Astrocyte of the cerebellum (primary cell): ENCODE data around the gene LAMC3.
A peak's percentile ranks its signal among the peaks of the same experiment; 100 is the strongest.
"Not testable (repeated sequence)": the region's sequence is repeated elsewhere in the genome, so short reads cannot be mapped to it uniquely, and the experiment has no call there.

Source experiments
- DNase-seq: peaks from one replicate; pipeline ENCODE4 v3.0.0-alpha.2; 2011; ENCODE audit warnings: low read depth
- H3K4me3 ChIP-seq: 2 replicates; pipeline ENCODE4 v1.5.1; 2011; ENCODE audit warnings: mild to moderate bottlenecking, low read depth, low read length, moderate library complexity
- CTCF ChIP-seq: IDR thresholded peaks from 2 replicates; pipeline ENCODE4 v1.5.1; 2012; ENCODE audit warnings: low read length, low read depth, moderate library complexity, mild to moderate bottlenecking; ENCODE audit errors: missing control alignments
- in situ Hi-C: cut with HindIII; loops from 2 replicates; pipeline ENCODE4 v1.10.0; 2017; ENCODE audit warnings: low sequenced_read_pairs

The LAMC3 gene

GRCh38 chr9:131096269-131097125 is 87.5 kb downstream of the LAMC3 start, which contains the start of gene AIF1L:
AIF1L (plus strand) TSS chr9:131096531; CDS start chr9:131096630, 99 bp downstream.
- no peak for DNase-seq
- TF ChIP-seq CTCF, result peak; percentile 3
- peak within 1 kb of the TSS; percentile 43 for H3K4me3 ChIP-seq
- in situ Hi-C loops, result no loop called here

- peak overlapping the region; percentile 43 for H3K4me3 ChIP-seq
- no peak for TF ChIP-seq CTCF
- in situ Hi-C loops, result no loop called here
- no peak for DNase-seq
Measured at GRCh38 chr9:131097126-131097947, 88.4 kb downstream of the LAMC3 start.

- DNase-seq, result no peak
- in situ Hi-C loops, result no loop called here
- no peak overlapping the region for H3K4me3 ChIP-seq
- TF ChIP-seq CTCF, result no peak
Measured at GRCh38 chr9:131097948-131098278, 88.9 kb downstream of the LAMC3 start.

GRCh38 chr9:131098391-131099101 is 89.6 kb downstream of the LAMC3 start:
- H3K4me3 ChIP-seq, result no peak overlapping the region
- no peak for TF ChIP-seq CTCF
- DNase-seq, result no peak
- in situ Hi-C loops, result no loop called here

GRCh38 chr9:131099102-131099606 is 90.2 kb downstream of the LAMC3 start:
- no peak overlapping the region for H3K4me3 ChIP-seq
- in situ Hi-C loops, result no loop called here
- no peak for DNase-seq
- TF ChIP-seq CTCF, result no peak

- H3K4me3 ChIP-seq, in situ Hi-C loops, DNase-seq: not testable (repeated sequence)
Measured at GRCh38 chr9:131099845-131100244, 90.9 kb downstream of the LAMC3 start.
